GM18511 (cell line): ENCODE measurements around the gene CRISPLD2.
"Not testable (repeated sequence)": the region's sequence is repeated elsewhere in the genome, so short reads cannot be mapped to it uniquely, and the experiment has no call there.

ENCODE experiments used
- ATAC-seq: cut with Tn5 transposase; IDR thresholded peaks from one replicate; pipeline ENCODE4 v1.9.1; 2021; ENCODE audit warnings: mild to moderate bottlenecking, moderate library complexity; ENCODE audit not compliant: unreplicated experiment

Gene CRISPLD2

DNA sequence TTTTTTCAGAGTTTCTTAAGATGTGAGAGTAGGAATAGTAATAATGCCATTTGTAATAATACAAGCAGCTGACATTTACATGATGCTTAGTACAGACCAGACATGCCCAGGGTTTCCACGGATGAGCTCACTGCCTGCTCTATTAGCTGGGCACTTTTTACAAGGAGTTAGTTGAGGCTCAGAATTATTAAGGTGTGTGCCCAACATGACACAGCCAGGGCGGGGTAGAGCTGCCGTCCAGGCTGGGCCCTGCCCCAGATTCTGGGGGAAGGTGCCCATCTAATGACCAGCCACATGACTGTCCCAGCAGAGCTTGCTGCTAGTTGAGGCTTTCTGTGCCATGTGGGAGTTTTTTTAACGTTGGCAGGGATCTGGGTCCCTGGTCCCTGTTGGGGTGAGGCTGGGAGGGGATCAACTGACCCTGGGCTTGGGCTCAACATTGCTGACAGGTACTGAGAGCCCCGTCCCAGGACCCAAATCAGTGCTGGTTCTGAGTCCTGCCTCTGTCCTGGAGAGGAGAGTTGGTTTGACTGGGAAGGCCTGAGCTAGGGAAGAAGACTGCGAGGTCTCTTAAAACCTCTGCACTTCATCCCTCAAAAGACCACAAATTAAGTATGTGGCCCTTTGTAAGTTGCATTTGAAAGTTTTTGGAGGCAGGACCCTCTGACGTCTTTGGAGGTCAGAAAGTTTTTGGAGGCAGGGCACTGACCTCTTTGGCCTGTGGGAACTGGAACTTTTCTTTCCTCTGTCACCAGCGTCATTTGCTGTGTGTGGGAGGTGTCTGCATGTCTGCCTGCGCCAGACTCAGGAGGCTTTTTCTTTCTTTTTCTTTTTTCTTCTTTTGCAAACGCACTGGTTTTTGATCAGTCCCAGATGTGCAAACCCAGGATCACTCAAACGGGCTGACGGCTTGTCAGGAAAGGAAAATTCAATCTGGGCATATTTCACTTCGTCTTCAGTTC lies 2.2 kb downstream of the CRISPLD2 start:
- no peak for ATAC-seq

DNA sequence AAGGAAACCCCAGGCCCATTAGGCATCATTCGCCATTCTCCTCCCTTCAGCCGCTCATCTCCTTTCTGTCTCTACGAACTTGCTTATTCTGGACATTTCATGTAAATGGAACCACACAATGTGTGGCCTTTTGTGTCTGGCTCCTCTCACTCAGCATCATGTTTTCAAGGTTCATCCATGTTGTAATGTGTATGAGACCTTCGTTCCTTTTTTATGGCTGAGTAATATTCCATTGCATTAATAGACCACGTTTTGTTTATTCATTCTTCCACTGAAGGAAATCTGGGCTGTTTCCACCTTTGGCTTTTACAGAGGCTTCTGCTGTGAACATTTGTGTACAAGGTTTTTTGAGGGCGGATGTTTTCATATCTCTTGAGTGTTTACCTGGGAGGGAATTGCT lies 3.2 kb downstream of the CRISPLD2 start:
- ATAC-seq, result no peak

DNA sequence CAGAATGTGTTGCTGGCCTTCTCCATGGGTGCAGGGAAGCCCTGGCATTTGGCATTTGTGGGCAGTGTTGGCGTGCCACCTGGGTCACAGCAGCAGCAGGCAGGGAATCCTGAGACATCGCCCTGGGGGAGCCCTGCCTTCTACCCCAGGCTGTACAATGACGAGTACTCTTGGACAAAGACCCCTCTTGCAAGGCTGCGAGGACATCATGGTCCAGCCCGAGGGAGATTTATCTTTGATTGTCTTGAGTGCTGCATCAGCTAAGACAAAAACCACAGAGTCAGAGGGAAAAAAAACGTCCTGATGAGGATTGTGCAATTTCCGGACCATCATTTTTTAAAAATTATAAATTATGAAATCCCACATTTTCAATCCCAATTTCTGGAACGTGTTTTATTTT lies 3.7 kb downstream of the CRISPLD2 start:
- no peak for ATAC-seq

DNA sequence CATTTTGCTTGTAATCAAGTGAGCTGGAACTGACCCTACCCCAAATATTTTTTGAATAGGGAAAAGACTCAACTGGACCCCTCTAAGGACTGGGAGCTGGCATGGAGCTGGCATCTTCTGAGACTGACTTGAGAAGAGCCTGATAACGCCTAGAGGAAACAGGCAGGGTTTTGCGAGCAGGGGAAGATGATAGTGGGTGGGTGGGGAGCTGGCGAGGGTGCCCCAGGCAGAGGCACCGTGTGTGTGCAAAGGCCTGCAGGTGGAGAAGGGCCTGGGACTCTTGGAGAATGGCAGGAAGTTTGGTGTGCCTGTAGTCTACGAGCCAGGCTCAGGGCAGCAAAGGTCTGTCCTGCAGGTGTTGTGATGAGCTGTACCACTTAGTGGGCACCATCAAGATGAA lies 4.1 kb downstream of the CRISPLD2 start:
- ATAC-seq, result no peak

DNA sequence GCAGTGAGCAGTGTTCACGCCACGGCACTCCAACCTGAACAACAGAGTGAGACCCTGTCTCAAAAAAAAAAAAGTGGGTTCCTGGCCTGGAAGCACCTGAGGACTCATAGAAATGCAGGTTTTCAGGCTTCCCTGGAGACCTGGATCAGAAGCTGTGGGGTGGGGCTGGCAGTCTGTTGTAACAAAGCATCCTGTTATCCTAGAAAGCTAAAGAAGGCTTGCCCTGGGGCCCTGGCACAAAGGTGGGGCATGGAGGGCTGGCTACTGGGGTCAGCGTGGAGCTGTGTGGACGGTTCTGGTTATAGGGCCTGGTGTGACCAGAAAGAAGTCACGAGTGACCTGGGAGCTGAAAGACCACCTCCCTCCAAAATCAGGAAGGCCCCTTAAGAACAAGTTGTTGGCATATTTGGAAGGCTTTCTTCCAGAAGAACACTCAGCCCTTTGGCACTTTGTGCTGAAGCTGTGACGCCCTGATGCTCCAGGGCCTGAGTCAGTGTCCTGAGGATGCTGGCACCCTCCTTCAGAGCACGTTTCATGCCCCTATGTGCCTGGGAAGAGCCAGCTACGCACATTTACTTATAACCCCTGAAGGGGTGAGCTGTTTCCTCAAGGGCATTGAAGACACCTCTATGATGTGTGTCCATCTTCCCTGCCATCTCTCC lies 6.2 kb downstream of the CRISPLD2 start:
- no peak for ATAC-seq

DNA sequence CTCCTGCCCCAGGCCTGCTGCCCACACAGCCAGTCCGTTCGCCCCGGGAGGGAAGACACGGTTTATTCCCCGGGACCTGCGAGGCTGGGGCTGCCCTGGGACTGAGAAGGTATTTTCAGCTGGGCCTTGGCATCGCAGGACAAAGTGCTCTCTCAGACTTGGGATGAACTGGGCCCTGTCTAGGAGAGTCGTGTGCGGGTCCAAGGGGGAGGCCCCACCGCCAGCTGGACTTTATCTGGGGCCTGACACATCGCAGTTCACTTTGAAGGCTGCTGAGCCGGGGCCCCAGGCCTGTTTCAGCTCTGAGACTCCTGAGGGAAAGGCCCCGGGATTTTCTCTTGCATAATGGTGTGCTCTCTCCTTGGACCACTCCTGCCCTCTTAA lies 6.8 kb downstream of the CRISPLD2 start:
- ATAC-seq, result no peak

DNA sequence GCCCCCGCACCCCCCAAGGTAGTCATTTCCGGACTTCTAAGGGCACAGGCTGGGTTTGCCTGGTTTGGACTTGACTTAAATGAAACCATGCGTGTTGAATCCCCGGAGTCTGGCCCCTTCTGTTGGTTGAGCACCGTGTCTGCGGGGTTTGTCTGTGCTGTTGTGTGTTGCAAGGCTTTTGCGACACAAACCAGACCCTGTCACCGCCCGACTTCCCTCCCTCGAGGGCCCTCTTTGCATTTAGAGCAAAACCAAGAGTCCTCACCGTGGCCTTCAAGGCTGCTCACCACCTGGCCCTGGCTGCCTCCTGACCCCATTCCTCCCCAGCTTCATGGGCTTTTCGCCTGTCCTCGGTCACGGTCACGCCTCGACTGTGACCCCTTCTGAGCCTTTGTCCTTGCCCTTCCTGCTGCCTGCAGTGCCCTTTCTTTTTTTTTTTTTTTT lies 7.4 kb downstream of the CRISPLD2 start:
- no peak for ATAC-seq

DNA sequence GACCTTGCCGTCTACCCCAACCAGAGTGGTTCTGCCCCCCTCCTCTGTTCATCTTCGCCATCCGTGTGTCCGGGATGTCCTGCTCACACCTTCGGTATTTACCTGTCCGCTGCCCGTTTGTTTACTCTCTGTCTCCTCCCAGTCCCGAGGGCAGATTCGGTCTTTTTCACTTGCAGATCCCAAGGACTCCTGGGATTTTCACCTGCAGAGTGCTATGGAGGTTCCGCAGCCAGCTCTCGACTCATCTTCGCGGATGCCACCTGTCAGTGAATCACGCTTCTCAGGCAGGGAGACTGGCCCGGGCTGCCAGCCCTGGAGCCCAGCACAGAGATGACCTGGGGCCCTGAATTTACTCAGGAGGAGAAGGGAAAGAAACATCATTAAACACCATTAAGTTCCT lies 8.1 kb downstream of the CRISPLD2 start:
- ATAC-seq, result no peak

DNA sequence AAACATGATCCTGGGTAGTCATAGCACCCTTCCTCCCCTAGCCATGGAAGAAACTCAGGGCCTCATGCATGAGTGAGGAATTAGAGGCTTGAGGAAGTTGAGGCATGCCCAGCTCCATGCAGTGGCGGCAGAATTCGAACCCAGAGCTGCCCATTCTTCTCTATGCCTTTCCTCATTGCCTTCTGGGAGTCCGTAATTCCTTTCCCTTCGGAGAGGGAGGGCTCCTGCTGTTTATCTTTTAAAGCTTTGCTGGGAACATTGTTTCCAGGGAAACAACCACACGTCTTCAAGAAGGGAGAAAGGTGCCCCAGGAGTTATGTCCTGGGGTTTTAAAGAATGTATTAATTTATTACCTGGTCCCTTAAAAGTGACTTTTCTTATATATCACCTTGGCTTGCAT lies 8.5 kb downstream of the CRISPLD2 start:
- no peak for ATAC-seq

DNA sequence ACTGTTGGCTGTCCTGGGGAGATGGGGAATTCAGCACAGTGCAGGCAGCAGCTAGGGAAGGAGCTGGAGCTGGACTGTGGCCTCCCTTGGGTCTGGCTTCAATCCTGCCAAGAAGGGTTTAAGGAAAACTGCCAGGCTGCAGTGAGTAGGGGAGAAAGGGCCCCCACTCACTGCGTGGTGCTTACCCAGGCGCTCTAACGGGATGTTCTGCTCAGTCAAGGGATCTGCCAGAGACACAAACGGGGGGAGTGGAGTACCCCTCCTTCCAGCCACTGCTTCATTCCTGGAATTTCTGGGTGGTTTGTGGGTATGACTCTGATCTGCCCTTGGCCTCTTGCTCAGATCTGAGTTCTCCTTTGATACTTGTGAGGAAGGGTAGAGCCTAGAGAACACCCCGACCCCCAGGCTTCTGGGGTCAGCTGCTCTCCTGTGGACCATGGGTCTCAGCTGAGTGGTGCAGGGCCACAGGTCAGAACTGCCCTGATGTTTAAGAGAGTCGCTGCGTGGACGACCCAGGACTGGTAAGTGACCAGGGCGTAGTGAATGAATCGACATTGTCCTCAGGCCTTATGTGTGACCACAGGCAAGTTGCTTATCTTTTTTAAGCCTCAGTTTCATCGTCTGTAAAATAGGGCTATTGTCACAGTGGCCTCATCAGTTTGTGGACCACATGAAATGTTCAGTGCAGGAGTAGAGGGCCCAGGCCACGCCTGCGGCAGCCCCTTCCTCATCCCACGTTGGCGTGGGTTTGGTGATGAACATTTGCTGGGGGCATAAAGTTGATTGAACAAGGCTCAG lies 9.6 kb downstream of the CRISPLD2 start:
- no peak for ATAC-seq

DNA sequence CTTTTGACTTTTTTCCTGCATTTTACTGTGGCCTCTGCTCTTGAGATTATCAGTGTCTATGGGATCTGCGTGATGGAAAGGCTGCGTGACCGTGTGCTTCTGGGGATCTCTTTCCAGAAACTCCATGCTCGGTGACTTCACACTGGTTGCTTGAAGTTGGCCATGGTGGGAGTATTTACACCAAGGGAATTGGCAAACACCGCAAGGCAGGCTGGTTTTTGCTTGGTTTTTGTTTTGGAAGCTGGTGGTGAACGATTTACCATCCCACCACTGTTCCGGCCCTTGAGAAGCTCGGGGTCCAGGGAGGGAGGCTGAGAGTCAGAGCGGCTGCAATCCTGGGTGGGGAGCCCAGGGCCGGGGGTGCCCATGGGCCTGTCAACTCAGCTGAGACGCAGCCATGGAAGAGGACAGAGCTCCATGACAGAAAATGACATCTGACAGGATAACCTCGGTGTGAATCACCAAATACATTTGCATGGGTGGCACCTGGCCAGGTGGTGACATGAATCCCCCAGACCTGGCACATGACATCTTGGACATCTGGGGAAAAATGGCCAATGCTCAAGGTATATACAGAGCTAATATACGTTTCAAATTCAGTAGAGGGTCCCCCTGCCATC lies 11.1 kb downstream of the CRISPLD2 start:
- no peak for ATAC-seq

DNA sequence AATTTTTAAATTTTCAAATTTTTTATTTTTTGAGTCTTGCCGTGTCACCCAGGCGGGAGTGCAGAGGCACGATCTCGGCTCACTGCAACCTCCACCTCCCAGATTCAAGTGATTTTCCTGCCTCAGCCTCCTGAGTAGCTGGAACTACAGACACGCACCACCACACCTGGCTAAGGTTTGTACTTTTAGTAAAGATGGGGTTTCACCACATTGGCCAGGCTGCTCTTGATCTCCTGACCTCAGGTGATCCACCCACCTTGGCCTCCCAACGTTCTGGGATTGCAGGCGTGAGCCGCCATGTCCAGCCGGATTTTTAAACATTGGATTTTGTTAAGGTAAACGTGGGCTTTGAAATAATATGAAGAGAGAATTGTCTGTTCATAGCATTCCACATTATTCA lies 11.9 kb downstream of the CRISPLD2 start:
- ATAC-seq, result not testable (repeated sequence)

DNA sequence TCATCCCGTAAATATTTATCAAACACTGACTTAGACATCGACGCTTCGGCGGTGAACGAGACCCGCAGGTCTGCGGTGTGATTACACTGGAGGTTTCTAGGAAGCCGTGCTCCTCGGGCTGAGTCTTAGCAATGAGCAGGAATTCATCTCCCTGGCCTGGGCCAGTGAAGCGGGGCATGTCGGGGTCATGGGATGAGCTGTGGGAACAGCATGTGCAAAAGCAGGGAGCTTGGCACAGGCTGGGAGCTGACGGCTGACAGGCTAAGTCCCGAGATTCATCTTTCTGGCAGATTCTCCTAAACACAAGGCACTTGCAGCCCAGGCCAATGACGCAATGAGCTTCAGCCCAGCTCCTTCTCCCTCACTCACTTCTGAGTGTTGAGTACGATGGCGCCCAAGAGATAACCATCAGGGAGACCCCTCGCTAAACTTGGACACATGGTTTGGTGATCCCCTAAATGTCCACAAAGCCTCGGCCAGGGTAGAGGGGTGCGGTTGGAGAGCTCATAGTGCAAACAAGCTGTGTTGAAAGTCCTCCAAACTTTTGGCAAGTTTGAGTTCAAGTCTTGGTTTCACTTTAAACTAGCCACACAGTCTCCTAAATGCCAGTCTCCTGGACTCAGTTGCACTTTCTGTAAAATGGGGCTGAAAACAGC lies 12.8 kb downstream of the CRISPLD2 start:
- ATAC-seq, result no peak

DNA sequence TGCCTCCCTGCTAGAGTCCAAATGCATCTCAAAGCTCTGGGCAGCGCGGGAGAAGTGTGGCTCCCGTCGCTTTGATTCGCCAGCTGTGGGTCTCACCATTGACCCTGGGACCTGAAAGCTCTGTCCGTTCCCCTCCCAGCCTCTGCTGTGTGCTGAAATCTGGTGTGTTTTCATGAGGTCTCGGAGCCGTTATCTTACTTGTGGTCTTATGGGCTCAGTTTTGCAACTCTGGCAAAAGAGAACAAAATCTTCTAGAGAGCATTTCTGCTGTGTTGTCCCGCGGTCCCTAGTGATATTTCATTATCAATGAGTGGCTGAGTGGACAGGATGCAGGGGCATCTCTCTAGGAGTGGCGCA lies 13.3 kb downstream of the CRISPLD2 start:
- no peak for ATAC-seq

DNA sequence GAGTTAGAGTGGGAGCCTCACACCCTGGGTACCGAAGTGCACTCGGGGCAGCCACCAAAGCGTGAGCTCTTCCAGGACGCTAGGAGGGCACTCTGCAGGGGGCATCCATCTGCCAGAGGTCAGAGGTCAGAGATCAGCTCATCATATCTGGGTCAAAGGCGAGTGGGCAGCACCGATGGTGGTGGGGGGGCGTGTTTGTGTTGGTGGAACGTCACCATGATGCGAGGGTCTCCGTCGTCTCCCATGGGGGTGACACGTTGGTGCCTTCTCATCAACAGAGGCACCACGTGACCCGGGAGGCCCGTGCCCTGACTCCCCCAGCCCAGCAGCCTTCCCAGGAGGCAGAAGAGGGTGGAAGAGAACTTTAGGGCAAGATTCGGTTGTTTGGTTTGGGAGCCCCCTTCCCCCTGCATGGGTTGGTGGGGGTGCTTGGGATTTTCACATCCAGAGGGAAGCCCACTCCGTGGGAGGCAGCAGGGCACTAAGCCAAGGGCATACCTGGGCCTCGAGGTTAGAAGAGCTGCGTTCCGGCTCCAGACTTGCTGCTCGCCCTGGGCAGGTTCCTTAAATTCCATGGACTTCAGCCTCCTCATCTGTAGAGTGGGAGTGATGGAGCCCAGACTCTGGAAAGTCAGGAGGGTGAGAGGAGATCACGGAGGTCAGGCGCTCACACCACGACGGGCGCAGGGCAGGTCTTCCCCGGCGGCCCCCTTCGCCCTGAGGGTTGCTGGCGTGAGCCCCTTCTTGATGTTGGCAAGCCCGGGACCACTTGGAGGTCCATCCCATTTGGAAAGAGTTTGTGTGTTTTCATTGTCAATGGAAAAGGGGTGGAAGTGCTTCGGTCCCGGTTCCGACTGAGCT lies 14.0 kb downstream of the CRISPLD2 start:
- ATAC-seq, result no peak

DNA sequence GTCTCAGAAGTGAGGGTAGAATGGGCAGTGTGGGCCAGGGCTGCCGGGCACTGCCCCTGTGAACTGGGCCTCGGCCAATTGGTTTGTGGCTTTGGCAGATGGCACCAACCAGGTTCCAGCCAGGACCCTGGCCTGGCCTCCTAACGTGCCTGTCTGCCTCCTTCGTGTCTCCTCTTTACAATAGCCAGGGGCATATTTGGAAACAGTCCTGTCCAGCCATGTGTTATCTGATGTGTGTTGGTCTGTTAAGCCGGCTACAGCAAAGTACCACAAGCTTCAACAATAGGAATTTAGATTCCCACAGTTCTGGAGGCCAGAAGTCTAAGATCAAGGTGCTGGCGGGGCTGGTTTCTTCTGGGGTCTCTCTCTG lies 14.6 kb downstream of the CRISPLD2 start:
- ATAC-seq, result no peak

DNA sequence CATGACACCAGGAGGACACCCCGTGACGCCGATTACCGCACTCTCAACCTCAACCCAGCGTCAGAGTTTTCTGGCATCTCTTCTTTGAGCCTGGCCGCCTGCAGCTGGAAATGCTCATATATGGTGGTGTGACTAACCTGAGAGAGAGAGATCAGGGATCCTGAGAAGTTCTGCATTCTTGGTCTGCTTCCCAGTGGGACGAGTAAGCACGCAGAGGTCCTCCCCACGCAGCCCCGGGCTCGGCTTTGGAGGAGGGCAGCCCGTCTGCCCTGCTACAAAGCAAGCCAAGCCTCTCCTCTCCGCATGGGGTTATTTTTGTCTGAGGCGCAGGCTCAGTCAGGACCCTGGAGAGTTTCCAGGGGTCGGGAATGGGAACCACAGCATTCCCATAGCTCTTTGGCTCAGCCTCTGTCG lies 16.5 kb downstream of the CRISPLD2 start:
- no peak for ATAC-seq

DNA sequence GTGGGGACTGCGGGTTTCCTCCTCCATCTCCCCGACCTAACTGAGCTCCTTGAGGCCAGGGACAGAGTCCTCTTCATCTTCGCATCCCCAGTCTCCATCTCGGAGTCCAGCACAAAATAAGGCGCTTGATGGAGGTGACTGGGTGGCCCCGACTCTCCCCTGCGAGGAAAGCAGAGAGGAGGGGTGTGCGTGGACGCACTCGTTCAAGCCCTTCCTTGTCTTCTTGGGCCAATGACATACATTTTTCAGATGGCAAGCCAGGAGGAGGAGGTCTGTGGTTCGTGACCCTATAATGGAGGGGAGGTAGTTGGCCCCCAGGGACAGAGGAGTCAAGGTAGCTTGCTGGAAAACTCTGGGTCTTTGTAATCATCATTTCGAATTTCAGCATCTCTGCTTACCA lies 17.2 kb downstream of the CRISPLD2 start:
- no peak for ATAC-seq

DNA sequence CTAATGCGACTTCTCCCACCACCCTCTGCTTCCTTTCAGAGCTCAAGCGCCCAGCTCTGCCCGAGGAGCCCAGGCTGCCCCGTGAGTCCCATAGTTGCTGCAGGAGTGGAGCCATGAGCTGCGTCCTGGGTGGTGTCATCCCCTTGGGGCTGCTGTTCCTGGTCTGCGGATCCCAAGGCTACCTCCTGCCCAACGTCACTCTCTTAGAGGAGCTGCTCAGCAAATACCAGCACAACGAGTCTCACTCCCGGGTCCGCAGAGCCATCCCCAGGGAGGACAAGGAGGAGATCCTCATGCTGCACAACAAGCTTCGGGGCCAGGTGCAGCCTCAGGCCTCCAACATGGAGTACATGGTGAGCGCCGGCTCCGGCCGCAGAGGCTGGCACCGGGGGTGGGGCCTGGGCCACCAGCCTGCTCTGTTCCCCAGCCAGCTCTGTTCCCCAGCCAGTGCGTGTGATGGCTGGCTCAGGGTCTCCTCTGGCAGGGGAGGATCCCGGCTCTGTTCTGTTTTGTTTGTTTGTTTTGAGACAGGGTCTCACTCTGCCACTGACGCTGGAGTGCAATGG lies 18.7 kb downstream of the CRISPLD2 start:
- ATAC-seq, result no peak
